Naive thymus-derived CD8-positive, alpha-beta T cell (primary cell): ENCODE measurements around the gene FZD4. TPM values are rescaled to one million over a fixed set of nuclear protein-coding genes. Genes with fewer than 3 reads are reported as not detected.
A peak's percentile ranks its signal among the peaks of the same experiment; 100 is the strongest.
"Not testable (repeated sequence)": the region's sequence is repeated elsewhere in the genome, so short reads cannot be mapped to it uniquely, and the experiment has no call there.

ENCODE experiments used
- ATAC-seq, 2 donors: fragments of 150-1000 bp; cut with Tn5 transposase in 1 of 2; sonication (Bioruptor Pico), chemical (Tn5 transposase) in 1 of 2; 1 replicate in 1 of 2; 2 replicates in 1 of 2; pipeline ENCODE4 v1.10.0; 2021; ENCODE audit warnings: mild to moderate bottlenecking in 2 of 2, moderate library complexity in 2 of 2
- POLR2A ChIA-PET: fragments of 350-600 bp; sonication (Branson Sonifier 250); formaldehyde crosslinking; loops from one replicate; lab custom pipeline; 2021; ENCODE audit warnings: antibody characterized with exemption; lab: Charles Lee
- DNase-seq, 10 donors: peaks; one replicate each; pipeline versions ENCODE4 v3.0.0 to v3.0.0-alpha.2; 2020 to 2022
- H3K27ac Mint-ChIP-seq, 10 donors: one replicate each; pipeline ENCODE4 v1.8.0; 2020 to 2022; ENCODE audit warnings: mild to moderate bottlenecking in 10 of 10, mixed read lengths in 10 of 10, moderate library complexity in 4 of 10, inconsistent platforms in 1 of 10
- H3K27me3 Mint-ChIP-seq, 5 donors: one replicate each; pipeline ENCODE4 v1.8.0; 2021 to 2022; ENCODE audit warnings: mixed read lengths in 5 of 5
- H3K36me3 Mint-ChIP-seq, 3 donors: one replicate each; pipeline ENCODE4 v1.8.0; 2020 to 2022; ENCODE audit warnings: mixed read lengths in 3 of 3, mild to moderate bottlenecking in 2 of 3, inconsistent platforms in 1 of 3
- H3K4me1 Mint-ChIP-seq, 4 donors: one replicate each; pipeline ENCODE4 v1.8.0; 2021 to 2022; ENCODE audit warnings: mixed read lengths in 4 of 4
- H3K4me3 Mint-ChIP-seq, 10 donors: one replicate each; pipeline ENCODE4 v1.8.0; 2020 to 2022; ENCODE audit warnings: mild to moderate bottlenecking in 10 of 10, mixed read lengths in 10 of 10, moderate library complexity in 6 of 10, inconsistent platforms in 1 of 10
- H3K9me3 Mint-ChIP-seq, 9 donors: one replicate each; pipeline ENCODE4 v1.8.0; 2020 to 2022; ENCODE audit warnings: mixed read lengths in 9 of 9, mild to moderate bottlenecking in 3 of 9, inconsistent platforms in 1 of 9, moderate library complexity in 1 of 9
- polyA plus RNA-seq, 3 donors: library from polyadenylated mRNA; unstranded; fragments of 300-500 nt; fragmentation: Illumina TruSeq; gene quantifications; one replicate each; pipeline ENCODE4 v1.2.3, GENCODE V29; 2021
- total RNA-seq, 8 experiments: library from RNA in 2 of 8; stranded (reverse) in 2 of 8; gene quantifications; one replicate each; pipeline ENCODE4 v1.2.3 and lab custom pipeline; 2021 to 2026

The FZD4 gene
- total and polyA plus RNA-seq, 5 experiments from 2014 or later, result not detected

DNA sequence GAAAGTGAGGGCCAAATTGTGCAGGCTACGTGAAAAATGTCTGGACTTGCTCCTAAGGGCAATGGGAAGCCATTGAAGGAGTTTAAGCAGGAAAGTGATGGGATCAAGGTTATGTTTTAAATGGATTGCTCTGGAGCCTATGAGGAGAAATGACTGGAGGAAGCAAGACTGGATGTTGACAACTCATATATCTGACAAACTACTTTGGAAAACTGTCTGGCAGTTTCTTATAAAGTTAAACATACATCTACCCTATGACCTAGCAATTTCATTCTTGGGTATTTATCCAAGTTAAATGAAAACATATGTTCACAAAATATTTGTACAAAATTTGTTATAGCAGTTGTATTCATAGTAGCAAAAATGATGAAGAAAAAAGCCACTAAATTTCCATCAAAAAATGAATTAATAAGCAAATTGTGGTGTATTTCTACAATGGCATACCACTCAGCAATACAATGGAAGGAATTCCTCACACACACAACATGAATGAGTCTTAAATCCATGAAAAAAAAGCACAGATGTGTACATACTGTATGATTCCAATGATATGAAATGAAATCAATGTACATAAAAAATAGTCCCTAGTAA, 24.1 kb downstream of the FZD4 start:
- ATAC-seq, result no peak
- H3K4me1 Mint-ChIP-seq, result peaks cover 0 to 3% (median under 1%) of the 10 kb centered on the region in 4 donors
- no peak for DNase-seq
- H3K9me3 Mint-ChIP-seq, result no peaks in the 10 kb centered on the region
- no peak overlapping the region for H3K4me3 Mint-ChIP-seq
- no peaks in the 10 kb centered on the region for H3K36me3 Mint-ChIP-seq
- POLR2A ChIA-PET, result no interaction called here
- no peak overlapping the region for H3K27ac Mint-ChIP-seq
- peaks cover 0 to 5% (median 0%) of the 10 kb centered on the region in 5 donors for H3K27me3 Mint-ChIP-seq

DNA sequence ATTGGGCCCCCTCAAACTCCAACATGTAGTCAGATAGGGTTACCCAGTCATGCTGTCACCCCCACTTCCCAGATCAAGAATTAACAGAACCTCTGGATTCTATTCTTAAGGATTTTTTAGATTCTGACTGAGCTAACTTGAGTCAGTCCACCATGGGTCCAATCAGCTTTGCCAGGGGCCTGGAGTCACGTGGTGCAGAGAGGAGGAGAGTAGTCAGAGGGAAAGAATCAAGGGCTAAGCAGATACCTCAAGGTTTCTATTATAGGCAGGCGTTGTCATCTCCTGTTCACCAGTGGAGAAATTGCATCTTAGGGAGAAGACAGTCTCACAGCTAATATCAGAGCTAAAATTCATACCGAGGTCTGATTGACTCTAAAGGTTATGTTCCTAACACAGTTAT, 28.2 kb downstream of the FZD4 start:
- Mint-ChIP-seq H3K4me1 (peaks cover 0 to 2% (median under 1%) of the 10 kb centered on the region in 4 donors), H3K27me3 (peaks cover 0 to 10% (median 2%) of the 10 kb centered on the region in 5 donors), H3K27ac (no peak overlapping the region), H3K36me3 (no peaks in the 10 kb centered on the region), H3K9me3 (no peaks in the 10 kb centered on the region), H3K4me3 (no peak overlapping the region)
- ATAC-seq, result no peak
- DNase-seq, result no peak
- POLR2A ChIA-PET, result no interaction called here

- no peak overlapping the region for H3K4me3 Mint-ChIP-seq
- H3K36me3 Mint-ChIP-seq, result no peaks in the 10 kb centered on the region
- peaks cover 0 to 10% (median 3%) of the 10 kb centered on the region in 5 donors for H3K27me3 Mint-ChIP-seq
- DNase-seq (no peak), ATAC-seq (no peak)
- no peaks in the 10 kb centered on the region for H3K9me3 Mint-ChIP-seq
- POLR2A ChIA-PET, result no interaction called here
- no peak overlapping the region for H3K27ac Mint-ChIP-seq
- no peaks in the 10 kb centered on the region for H3K4me1 Mint-ChIP-seq
Observed at GRCh38 chr11:86923999-86924766, 31.0 kb downstream of the FZD4 start.

DNA sequence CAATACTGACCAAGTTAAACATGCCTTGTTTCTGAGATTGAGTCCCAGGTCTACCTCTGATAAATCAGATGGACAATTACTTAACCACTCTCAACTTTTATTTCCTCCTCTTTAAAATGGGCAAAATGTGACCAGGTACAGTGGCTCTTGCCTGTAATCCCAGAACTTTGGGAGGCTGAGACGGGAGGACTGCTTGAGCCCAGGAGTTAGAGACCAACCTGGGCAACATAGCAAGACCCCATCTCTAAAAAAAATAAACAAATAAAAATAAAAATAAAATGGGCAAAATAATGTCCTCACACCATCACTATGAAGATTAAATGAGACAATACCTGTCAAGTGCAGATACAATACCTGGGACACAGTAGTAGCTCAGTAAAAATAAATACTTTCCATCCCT, 33.0 kb downstream of the FZD4 start:
- Mint-ChIP-seq H3K4me3 (no peak overlapping the region), H3K9me3 (no peaks in the 10 kb centered on the region), H3K4me1 (peaks cover 0 to under 1% (median 0%) of the 10 kb centered on the region in 4 donors), H3K27me3 (peaks cover 0 to 10% (median 3%) of the 10 kb centered on the region in 5 donors), H3K27ac (no peak overlapping the region), H3K36me3 (no peaks in the 10 kb centered on the region)
- POLR2A ChIA-PET, result no interaction called here
- ATAC-seq (no peak), DNase-seq (no peak)

- H3K4me1 Mint-ChIP-seq, result peaks cover 0 to 9% (median 3%) of the 10 kb centered on the region in 4 donors
- no peak overlapping the region for H3K27ac Mint-ChIP-seq
- H3K9me3 Mint-ChIP-seq, result no peaks in the 10 kb centered on the region
- DNase-seq (peak in 1 of 10 donors; percentile 8), ATAC-seq (no peak)
- H3K27me3 Mint-ChIP-seq, result peaks cover 0 to 10% (median 0%) of the 10 kb centered on the region in 5 donors
- no peak overlapping the region for H3K4me3 Mint-ChIP-seq
- POLR2A ChIA-PET, result no interaction called here
- H3K36me3 Mint-ChIP-seq, result no peaks in the 10 kb centered on the region
Observed at GRCh38 chr11:86919557-86920210, 35.5 kb downstream of the FZD4 start.

DNA sequence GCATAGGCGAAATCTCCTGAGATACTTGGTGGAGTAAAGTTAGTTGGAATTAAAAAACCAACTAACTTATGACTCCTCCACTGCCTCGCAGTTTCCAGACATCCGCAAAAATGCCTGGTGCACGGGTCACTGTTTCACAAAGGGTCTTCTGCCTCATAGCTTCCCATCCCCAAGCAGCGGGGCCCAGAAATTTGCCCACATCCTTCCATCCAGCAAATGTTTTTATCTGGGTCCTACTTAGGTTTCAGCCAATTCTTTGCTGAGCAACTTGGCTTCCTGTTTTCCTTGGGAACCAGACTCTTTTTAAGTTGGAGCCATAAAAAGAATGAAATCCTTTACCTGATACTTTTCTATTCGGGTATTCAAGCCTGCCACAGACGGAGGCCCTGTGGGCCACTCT, 36.2 kb downstream of the FZD4 start:
- Mint-ChIP-seq H3K36me3 (no peaks in the 10 kb centered on the region), H3K9me3 (no peaks in the 10 kb centered on the region), H3K4me3 (no peak overlapping the region)

GRCh38 chr11:86918496-86918895, 36.7 kb downstream of the FZD4 start:
- peaks cover 0 to 9% (median 3%) of the 10 kb centered on the region in 4 donors for H3K4me1 Mint-ChIP-seq
- no peak for DNase-seq
- no peak for ATAC-seq
- no peak overlapping the region for H3K27ac Mint-ChIP-seq
- no peak overlapping the region for H3K4me3 Mint-ChIP-seq
- H3K27me3 Mint-ChIP-seq, result peaks cover 0 to 9% (median 3%) of the 10 kb centered on the region in 5 donors
- POLR2A ChIA-PET, result no interaction called here
- H3K9me3 Mint-ChIP-seq, result no peaks in the 10 kb centered on the region
- H3K36me3 Mint-ChIP-seq, result no peaks in the 10 kb centered on the region

More for the DNA sequence above, 36.2 kb downstream of the FZD4 start:
- H3K4me1 Mint-ChIP-seq, result peaks cover 0 to 9% (median 3%) of the 10 kb centered on the region in 4 donors
- peaks cover 0 to 9% (median 0%) of the 10 kb centered on the region in 5 donors for H3K27me3 Mint-ChIP-seq
- POLR2A ChIA-PET, result no interaction called here
- DNase-seq (no peak), ATAC-seq (no peak)
- H3K27ac Mint-ChIP-seq, result no peak overlapping the region

- Mint-ChIP-seq H3K9me3 (no peaks in the 10 kb centered on the region), H3K27me3 (peaks cover 0 to 11% (median 4%) of the 10 kb centered on the region in 5 donors), H3K27ac (no peak overlapping the region), H3K36me3 (no peaks in the 10 kb centered on the region), H3K4me3 (no peak overlapping the region), H3K4me1 (peaks cover 0 to 9% (median 3%) of the 10 kb centered on the region in 4 donors)
- ATAC-seq, result no peak
- DNase-seq, result no peak
- POLR2A ChIA-PET, result no interaction called here
Observed at GRCh38 chr11:86917589-86917988, 37.6 kb downstream of the FZD4 start.

DNA sequence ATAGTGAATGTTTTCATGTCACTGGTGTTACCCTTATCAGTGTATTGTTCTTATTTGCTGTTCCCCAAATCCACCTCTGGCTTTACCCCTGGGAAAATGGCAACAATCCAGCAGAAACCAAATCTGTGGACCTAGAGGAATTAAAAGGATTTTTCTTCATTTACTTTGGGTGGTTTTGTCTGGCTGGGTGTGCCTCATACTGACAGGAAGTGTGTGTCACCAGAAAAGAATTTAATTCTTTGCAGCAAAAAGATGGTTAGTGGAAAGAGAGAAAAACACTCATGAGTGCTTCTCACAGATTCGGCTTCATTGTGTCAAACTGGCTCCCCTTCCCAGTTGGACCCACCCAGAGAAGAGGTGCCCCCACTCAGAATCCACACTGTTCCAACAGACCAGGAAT, 38.9 kb downstream of the FZD4 start:
- no peak for DNase-seq
- Mint-ChIP-seq H3K4me1 (peaks cover 0 to 9% (median 3%) of the 10 kb centered on the region in 4 donors), H3K27ac (no peak overlapping the region), H3K9me3 (peaks cover 0 to 3% (median 0%) of the 10 kb centered on the region in 9 donors), H3K36me3 (no peaks in the 10 kb centered on the region), H3K27me3 (peaks cover 0 to 11% (median 4%) of the 10 kb centered on the region in 5 donors), H3K4me3 (no peak overlapping the region)
- ATAC-seq, result no peak
- POLR2A ChIA-PET, result no interaction called here

DNA sequence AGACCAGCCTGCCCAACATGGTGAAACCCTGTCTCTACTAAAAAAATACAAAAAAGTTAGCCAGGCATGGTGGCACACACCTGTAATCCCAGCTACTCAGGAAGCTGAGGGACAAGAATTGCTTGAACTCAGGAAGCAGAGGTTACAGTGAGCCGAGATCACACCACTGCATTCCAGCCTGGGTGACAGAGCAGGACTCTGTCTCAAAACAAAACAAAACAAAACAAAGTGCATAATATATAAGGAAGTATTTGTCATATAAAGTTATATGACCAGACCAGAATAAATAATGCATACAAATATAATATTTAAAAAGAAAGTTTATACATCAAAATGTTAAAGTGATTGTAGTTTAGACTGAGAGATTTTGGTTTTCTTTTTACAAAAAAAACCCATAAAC, 39.3 kb downstream of the FZD4 start:
- ATAC-seq, H3K9me3 Mint-ChIP-seq, H3K4me1 Mint-ChIP-seq, POLR2A ChIA-PET, H3K27ac Mint-ChIP-seq, H3K4me3 Mint-ChIP-seq, H3K36me3 Mint-ChIP-seq, DNase-seq: not testable (repeated sequence)
- peaks cover 0 to 11% (median 4%) of the 10 kb centered on the region in 5 donors for H3K27me3 Mint-ChIP-seq

- Mint-ChIP-seq H3K27me3 (peaks cover 0 to 11% (median 5%) of the 10 kb centered on the region in 5 donors), H3K36me3 (no peaks in the 10 kb centered on the region), H3K27ac (no peak overlapping the region), H3K4me1 (peaks cover 0 to 9% (median 3%) of the 10 kb centered on the region in 4 donors), H3K9me3 (peaks cover 0 to 3% (median 0%) of the 10 kb centered on the region in 9 donors), H3K4me3 (no peak overlapping the region)
- DNase-seq, result no peak
- ATAC-seq, result no peak
- POLR2A ChIA-PET, result no interaction called here
Observed at GRCh38 chr11:86914865-86915519, 40.2 kb downstream of the FZD4 start.

DNA sequence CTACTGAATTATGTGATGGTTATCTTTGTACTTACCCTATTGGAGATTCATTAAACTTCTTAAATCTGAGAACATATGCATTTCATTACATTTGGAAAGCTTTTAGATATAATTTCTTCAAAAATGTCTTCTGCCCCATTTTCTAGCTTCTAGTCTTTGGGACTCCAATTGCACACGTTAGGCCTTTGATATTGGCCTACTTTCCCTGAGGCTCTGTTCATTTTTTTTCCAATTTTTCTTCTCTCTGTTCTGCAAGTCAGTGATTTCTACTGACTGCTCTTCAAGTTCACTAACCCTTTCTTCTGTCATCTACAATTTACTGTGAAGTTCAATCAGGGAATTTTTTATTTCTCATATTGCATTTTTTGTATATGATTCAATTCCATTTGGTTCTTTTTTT, 43.0 kb downstream of the FZD4 start:
- Mint-ChIP-seq H3K9me3 (peaks cover 0 to 3% (median 0%) of the 10 kb centered on the region in 9 donors), H3K27me3 (peaks cover 4 to 11% (median 5%) of the 10 kb centered on the region in 5 donors), H3K36me3 (no peaks in the 10 kb centered on the region), H3K4me1 (peaks cover 0 to 8% (median 3%) of the 10 kb centered on the region in 4 donors), H3K27ac (no peak overlapping the region), H3K4me3 (no peak overlapping the region)
- POLR2A ChIA-PET, result no interaction called here
- DNase-seq (no peak), ATAC-seq (no peak)
